ENCODE results near the gene BEX1. TPM values are rescaled to one million over a fixed set of nuclear protein-coding genes. Genes with fewer than 3 reads are reported as not detected.

Gene BEX1
- total and polyA plus RNA-seq, 9 of the 15 experiments (the other 6 are each of a cell fraction or from before 2014, with no cell fraction given), result not detected

DNA sequence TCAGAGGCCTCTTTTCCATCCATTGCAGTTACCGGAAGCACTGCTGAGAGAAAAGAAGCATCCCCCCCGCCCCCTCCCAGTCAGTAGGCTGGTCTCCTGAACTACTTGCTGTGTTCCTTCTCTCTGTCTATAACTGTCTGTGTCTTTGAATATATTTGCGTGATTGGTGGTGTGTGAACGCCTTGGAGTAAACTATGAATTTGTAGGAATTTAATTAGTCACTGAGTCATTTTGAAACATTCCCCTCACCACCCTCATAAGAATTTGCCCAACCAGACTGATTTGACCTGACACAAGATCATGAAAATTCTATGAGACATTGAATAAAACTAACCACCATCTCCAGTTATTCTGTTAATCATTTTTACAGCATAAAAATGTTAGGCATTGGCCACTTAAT is 35.7 kb upstream of the BEX1 start (continued):
- TF ChIP-seq MEF2A (IDR thresholded peaks at IDR 0.05; ENCODE audit: control insufficient read depth, low read depth, low read length) (no peak), PTRF (tag; IDR thresholded peaks at IDR 0.05) (no peak)

GRCh38 chrX:103098488-103098887 is 34.5 kb upstream of the BEX1 start:
- BruUV-seq (replicated peaks), result no TSS peak
- peak; percentile 71 for FAIRE-seq
- TF ChIP-seq TRIM24 (IDR thresholded peaks at IDR 0.05) (peak; percentile 60 to 62; a peak in 2 of 4 replicates), RREB1 (CRISPR knock-in tag; IDR thresholded peaks at IDR 0.05) (peak; percentile 91), ZNF707 (CRISPR knock-in tag; conservative IDR thresholded peaks at IDR 0.05) (peak; percentile 84), DPF2 (IDR thresholded peaks at IDR 0.05) (peak; percentile 71), PBX2 (CRISPR knock-in tag; IDR thresholded peaks at IDR 0.05; ENCODE audit: low read depth) (no peak), PBX2 (tag; conservative IDR thresholded peaks at IDR 0.05; ENCODE audit: low read depth) (peak; percentile 78), ATF1 (CRISPR knock-in tag; IDR thresholded peaks at IDR 0.05) (no peak), ATF1 (tag; IDR thresholded peaks at IDR 0.05) (peak; percentile 72), L3MBTL2 (IDR thresholded peaks at IDR 0.05) (peak; percentile 26; the same call in 1 of the 2 replicates), ZNF174 (CRISPR knock-in tag; IDR thresholded peaks at IDR 0.05) (peak; percentile 89), ZNF197 (CRISPR knock-in tag; IDR thresholded peaks at IDR 0.05; ENCODE audit: low read depth) (peak; percentile 97), PURB (CRISPR knock-in tag; IDR thresholded peaks at IDR 0.05; ENCODE audit: low read depth) (no peak)

More at GRCh38 chrX:103098488-103098887, 34.5 kb upstream of the BEX1 start:
- Histone ChIP-seq H3K9me3 (replicated peaks; ENCODE audit: control insufficient read depth, insufficient read depth, low read depth, low read length) (no peaks in the 10 kb centered on the region), H3K4me3 (no peak overlapping the region), H3K27me3 (ENCODE audit: control insufficient read depth in 2 of 2, insufficient read depth in 2 of 2, low read length in 2 of 2) (no peaks in the 10 kb centered on the region), H2AFZ (ENCODE audit: low read depth, low read length) (no peak overlapping the region), H3K4me1 (replicated peaks in 1 of 2; ENCODE audit: control insufficient read depth in 2 of 2, insufficient read depth in 2 of 2, low read length in 2 of 2) (peaks cover 7 to 19% of the 10 kb centered on the region in 2 experiments; a peak in 3 of 5 replicates), H3K9ac (ENCODE audit: insufficient read depth in 1 of 2, low read depth in 2 of 2, low read length in 2 of 2) (no peak overlapping the region), H3K9me1 (ENCODE audit: control insufficient read depth, insufficient read depth, low read length) (no peaks in the 10 kb centered on the region), H3K79me2 (ENCODE audit: control insufficient read depth, insufficient read depth, low read length) (no peaks in the 10 kb centered on the region), H3K4me2 (ENCODE audit: insufficient read depth, low read length) (no peak overlapping the region; the same call in 1 of the 2 replicates), H3K36me3 (ENCODE audit: control insufficient read depth, insufficient read depth, low read length) (no peaks in the 10 kb centered on the region), H4K20me1 (replicated peaks; ENCODE audit: control insufficient read depth, insufficient read depth, low read length) (no peaks in the 10 kb centered on the region), H3K27ac (ENCODE audit: extremely low read depth, low read depth, low read length) (no peak overlapping the region)
- ChIA-PET POLR2A (no interaction called here), CTCF (ENCODE audit: low intra/inter-chr PET ratio) (no interaction called here)
- 0% methylated on average over 1 of the region's 2 CpGs for WGBS (ENCODE audit: insufficient coverage, low coverage, missing lambda C conversion rate)
- peak; percentile 77 for ATAC-seq
- intact Hi-C loops (cut with micrococcal nuclease) (no loop called here), in situ Hi-C loops (cut with MboI) (no loop called here)
- peak; percentile 34 to 71 (median 41) for DNase-seq (ENCODE audit: extremely low read depth in 1 of 4, low spot score in 3 of 4)
